ENCODE measurements around the gene TYW1.
"Not testable (repeated sequence)": the region's sequence is repeated elsewhere in the genome, so short reads cannot be mapped to it uniquely, and the experiment has no call there.

The TYW1 gene

GRCh38 chr7:67242871-67243270, 246.2 kb downstream of the TYW1 start:
- not testable (repeated sequence) for ATAC-seq, DNase-seq

DNA sequence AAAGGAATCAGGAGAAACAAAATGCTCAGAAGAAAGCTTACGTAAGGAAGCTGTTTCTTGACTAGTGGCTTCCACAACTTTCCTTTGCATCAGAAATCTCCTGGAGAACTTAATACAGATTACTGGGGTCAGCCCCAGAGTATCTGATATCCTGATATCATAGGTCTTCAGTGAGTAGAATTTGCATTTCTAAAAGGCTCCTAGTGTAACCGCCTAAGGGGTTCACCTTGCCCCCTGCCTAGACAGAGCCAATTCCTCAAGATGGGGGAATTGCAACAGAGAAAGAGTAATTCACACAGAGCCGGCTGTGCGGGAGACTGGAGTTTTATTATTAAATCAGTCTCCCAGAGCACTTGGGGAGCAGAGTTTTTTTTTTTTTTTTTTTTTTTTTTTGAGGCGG, 251.7 kb downstream of the TYW1 start:
- not testable (repeated sequence) for ATAC-seq, DNase-seq

- DNase-seq (no peak), ATAC-seq (no peak)
These were observed 255.4 kb downstream of the TYW1 start for GRCh38 chr7:67251986-67252558.

DNA sequence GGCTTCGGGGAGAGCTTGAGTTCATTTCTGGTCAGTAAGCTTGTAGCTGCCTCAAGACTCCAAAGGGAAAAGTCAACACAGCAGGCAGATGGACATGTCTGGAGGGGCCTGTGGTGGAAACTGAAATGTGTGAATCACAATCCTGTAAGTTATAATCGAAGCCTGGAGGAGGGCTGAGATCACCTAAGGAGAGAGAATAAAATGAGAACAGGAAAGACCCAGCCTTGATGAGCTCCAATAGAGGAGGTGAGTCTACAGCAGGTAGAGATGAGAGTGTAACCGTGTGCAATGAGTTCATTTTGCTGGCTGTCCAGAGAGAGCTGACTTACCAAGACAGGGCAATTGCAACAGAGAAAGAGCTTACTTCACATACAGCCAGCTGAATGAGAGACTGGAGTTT, 258.4 kb downstream of the TYW1 start:
- not testable (repeated sequence) for ATAC-seq

DNA sequence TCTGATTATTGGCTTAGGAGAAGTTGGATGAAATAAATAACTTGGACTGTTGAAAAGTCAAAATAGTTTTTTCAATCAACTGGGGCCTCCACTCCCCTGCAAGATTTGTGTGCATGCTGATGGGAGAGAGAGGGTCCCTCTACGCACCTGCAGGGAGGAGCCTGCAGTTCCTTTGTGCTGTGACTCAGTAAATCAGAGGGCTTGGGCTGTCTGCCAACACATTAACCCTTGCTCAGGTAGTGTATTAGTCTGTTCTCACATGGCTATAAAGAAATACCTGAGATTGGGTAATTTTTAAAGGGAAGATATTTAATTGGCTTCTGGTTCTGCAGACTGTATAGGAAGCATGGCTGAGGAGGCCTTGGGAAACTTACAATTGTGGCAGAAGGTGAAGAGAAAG, 261.1 kb downstream of the TYW1 start:
- DNase-seq, ATAC-seq: not testable (repeated sequence)

More for the DNA sequence above, 258.4 kb downstream of the TYW1 start:
- DNase-seq = not testable (repeated sequence)

- DNase-seq, ATAC-seq: not testable (repeated sequence)
These were observed 262.7 kb downstream of the TYW1 start for GRCh38 chr7:67259363-67259762.

GRCh38 chr7:67260166-67260586, 263.5 kb downstream of the TYW1 start:
- DNase-seq, ATAC-seq: not testable (repeated sequence)

DNA sequence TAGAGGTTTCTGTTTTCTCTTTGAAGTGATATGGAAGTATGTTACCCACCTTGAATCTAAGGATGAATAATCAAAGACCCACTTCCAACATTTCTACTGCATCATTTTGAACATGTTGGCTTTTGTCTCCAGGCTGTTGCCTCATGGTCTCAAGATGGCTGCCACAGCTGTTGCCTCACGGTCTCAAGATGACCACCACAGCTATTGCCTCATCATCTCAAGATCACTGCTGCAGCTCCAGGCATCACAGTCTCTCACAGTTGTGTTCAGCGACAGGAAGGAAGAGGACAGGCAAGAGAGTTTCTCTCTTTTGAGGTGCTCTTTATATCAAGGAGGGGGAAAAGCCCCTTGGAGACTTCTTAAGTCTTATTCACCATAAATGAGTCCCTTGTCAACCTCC, 267.4 kb downstream of the TYW1 start:
- DNase-seq = not testable (repeated sequence)

DNA sequence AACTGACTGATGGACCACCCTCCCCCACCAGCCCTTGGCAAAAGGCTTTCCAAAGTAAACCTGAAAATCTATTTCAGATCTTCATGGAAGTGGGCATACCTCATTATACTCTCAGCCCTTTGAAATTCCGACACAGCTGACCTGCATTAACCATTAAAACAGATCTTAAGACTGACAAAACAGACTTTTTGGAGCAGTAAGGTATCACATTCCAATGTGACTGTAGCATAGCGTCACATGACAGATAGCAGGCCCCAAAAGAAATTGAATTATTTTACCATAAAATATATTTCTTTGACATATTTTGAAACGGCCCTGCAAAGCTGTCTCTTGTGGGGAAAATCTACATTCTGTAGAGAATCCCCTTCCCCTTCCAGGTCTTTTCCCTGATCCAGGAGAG, 269.4 kb downstream of the TYW1 start:
- not testable (repeated sequence) for ATAC-seq, DNase-seq

More for the DNA sequence above, 267.4 kb downstream of the TYW1 start:
- not testable (repeated sequence) for ATAC-seq

- no peak for ATAC-seq
These were observed 271.3 kb downstream of the TYW1 start for GRCh38 chr7:67267914-67268313.

GRCh38 chr7:67269916-67270315, 273.3 kb downstream of the TYW1 start:
- DNase-seq, ATAC-seq: not testable (repeated sequence)

More at GRCh38 chr7:67267914-67268313, 271.3 kb downstream of the TYW1 start:
- DNase-seq = no peak
